LNCAP (cell line): ENCODE data around the gene ALOX12.

Experiments used
- TF ChIP-seq, protein P1 (sequence below): fragments of 450-650 bp; IDR thresholded peaks from 2 replicates; pipeline ENCODE4 v1.5.1; 2017; ENCODE audit warnings: mild to moderate bottlenecking

ALOX12 gene

DNA sequence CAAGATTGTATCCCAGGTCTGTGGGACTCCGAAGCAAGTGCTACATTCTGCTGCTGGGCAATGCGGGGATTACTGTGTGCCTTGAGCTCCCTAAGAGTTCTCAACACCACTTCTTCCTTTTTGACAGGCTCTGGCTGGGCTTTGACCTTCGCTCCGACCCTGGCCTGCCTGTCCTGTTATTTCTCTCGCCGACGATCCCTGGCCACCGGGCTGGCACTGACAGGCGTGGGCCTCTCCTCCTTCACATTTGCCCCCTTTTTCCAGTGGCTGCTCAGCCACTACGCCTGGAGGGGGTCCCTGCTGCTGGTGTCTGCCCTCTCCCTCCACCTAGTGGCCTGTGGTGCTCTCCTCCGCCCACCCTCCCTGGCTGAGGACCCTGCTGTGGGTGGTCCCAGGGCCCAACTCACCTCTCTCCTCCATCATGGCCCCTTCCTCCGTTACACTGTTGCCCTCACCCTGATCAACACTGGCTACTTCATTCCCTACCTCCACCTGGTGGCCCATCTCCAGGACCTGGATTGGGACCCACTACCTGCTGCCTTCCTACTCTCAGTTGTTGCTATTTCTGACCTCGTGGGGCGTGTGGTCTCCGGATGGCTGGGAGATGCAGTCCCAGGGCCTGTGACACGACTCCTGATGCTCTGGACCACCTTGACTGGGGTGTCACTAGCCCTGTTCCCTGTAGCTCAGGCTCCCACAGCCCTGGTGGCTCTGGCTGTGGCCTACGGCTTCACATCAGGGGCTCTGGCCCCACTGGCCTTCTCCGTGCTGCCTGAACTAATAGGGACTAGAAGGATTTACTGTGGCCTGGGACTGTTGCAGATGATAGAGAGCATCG is 42.4 kb downstream of the ALOX12 start:
- TF ChIP-seq, protein P1, sequence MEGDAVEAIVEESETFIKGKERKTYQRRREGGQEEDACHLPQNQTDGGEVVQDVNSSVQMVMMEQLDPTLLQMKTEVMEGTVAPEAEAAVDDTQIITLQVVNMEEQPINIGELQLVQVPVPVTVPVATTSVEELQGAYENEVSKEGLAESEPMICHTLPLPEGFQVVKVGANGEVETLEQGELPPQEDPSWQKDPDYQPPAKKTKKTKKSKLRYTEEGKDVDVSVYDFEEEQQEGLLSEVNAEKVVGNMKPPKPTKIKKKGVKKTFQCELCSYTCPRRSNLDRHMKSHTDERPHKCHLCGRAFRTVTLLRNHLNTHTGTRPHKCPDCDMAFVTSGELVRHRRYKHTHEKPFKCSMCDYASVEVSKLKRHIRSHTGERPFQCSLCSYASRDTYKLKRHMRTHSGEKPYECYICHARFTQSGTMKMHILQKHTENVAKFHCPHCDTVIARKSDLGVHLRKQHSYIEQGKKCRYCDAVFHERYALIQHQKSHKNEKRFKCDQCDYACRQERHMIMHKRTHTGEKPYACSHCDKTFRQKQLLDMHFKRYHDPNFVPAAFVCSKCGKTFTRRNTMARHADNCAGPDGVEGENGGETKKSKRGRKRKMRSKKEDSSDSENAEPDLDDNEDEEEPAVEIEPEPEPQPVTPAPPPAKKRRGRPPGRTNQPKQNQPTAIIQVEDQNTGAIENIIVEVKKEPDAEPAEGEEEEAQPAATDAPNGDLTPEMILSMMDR: no peak

DNA sequence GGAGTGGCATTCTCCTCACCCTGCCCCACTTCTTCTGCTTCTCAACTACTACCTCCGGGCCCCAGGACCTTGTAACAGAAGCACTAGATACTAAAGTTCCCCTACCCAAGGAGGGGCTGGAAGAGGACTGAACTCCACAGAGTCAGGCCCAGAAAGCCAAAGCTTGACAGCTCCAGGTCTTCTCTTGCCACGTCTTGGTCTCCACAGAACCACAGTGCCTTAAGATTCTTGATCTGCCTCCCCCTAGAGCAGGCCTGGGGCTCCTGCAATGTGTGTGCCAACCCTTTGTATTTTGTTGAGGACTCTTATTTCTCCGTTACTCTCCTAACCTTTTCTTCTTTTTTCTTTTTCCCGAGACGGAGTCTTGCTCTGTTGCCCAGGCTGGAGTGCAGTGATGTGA is 44.0 kb downstream of the ALOX12 start:
- TF ChIP-seq, protein P1: no peak

DNA sequence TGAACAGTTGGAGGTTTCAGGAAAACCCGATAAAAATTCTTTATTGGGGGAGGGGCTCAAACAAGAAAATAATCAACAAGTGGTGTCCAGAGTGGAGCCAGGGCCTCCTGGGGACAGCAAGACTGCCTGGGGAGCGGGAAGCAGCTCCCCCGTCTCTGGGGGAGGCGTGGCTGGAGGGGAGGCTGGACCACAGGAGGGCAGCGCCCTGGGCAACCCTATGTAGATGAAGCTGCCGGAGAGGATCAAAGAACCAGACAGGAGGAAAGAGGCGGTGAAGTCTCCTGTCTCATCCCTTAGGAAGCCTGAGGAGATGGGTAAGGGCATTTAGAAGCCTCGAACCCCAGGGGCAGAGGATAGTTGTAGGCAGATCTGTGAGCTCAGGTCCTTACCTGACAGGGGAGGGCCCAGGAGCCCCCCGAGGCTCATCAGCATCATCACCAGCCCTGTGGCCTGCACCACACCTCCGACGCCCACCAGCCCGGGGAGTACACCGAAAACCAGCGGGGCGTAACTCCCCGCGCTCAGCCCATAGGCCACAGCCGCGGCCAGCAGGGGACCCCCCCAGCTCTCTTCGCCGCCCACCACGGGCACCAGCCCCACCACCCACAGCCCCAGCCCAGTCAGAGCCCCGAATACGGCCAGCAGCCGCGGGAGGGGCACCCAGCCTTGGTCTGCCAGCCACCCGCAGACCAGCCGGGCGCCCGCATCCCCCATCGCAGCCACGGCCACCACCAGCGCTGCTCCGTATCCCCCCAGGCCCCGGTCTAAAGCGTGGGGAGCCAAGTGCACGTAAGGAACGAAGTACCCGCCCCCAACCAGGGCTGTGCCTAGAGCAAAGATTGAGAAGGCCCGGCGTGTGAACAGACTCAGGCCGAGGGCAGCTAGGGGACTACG is 46.0 kb downstream of the ALOX12 start:
- TF ChIP-seq, protein P1: no peak

DNA sequence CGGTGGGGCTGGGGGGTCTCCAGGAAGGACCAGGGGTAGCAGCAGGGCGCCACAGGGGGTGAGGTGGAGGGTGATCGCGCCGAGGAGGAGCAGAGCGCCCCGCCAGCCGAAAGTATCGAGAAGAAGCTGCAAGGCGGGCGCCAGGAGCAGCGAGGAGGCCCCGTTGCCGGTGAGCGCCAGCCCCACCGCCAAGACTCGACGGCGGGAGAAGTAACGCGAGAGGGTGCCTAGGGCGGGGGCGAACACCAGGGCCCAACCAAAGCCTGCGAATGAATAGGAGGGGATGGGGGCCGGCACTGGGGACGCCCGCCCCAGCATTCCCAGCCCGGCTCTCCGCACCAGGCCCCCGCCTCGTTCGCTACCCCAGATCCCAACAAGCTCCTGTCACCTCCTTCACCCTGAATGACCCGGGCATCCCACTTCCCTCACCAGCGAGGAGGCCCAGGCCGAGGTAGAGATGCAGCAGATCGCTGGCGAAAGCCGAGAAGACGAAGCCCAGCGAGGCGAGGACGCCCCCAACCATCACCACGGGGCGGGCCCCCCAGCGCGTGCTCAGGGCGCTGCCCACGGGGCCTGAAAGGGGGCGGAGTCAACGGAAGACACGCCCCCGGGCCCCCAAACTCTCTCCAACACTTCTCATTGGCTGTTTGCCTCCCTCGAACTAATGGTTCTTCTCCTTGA is 46.8 kb downstream of the ALOX12 start:
- TF ChIP-seq, protein P1: no peak

DNA sequence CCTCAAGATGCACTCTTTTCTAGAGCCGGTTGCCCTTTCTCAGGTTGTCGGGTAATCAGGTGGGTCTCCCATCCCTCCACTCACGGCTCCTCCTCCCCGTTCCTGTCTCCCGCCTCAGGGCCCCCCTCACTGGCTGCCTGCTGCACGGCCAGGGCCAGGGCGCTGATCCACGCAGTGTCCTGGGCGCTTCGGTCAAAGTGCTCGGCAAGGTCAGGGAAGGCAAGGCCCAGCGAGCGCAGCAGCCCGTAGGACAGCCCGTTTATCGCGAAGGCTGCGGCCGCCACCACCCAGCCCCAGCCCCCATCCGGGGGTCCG is 47.3 kb downstream of the ALOX12 start:
- TF ChIP-seq, protein P1: no peak

DNA sequence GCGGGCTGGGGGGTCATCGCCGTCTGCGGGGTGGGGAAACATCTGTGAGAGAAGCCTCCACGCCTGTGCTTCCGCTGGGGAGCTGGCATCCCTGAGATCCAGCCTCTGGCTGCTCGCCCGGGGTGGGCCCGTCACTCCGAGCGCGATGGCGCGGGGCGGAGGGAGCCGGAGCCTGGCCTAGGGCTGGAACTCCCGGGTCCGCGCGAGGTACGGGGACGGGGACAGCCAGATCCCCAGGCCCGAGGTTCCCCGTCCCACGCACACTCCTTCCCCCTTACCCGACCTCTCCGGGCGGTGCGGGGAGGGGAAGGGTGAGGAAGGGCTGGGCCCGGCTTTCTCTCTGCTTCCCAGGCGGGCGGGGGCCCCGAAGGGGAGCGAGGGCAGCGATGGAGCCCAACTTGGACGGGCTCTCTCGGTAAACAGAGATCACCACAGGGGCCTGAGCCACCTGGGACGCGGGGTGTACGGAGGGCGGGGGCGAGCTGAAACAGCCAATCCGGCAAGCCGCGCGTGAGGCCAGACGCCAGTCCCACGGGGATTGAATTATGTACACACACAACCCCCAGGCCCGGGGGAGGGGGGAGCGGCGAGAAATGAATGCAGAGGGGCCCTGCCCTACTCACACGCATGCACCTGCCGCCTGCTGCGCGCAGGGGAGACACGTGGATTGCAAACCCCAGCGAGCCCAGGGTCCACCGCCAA is 47.8 kb downstream of the ALOX12 start, which contains the start of gene SLC16A11:
SLC16A11 (minus strand) TSS at position 596 of the 702 bp plus-strand sequence; CDS start at position 17, 579 bp downstream.
- TF ChIP-seq, protein P1: no peak
